Liver (tissue), 9 donors: ENCODE measurements around the gene NRG3. TPM values are rescaled to one million over a fixed set of nuclear protein-coding genes. Genes with fewer than 3 reads are reported as not detected.
"Not testable (repeated sequence)": the region's sequence is repeated elsewhere in the genome, so short reads cannot be mapped to it uniquely, and the experiment has no call there.

Experiments
- DNase-seq: peaks from one replicate; pipeline ENCODE4 v3.0.0-alpha.2; 2017; ENCODE audit warnings: low spot score
- H3K27ac ChIP-seq, 2 donors: one replicate each; pipeline ENCODE4 v1.7.0; 2013; ENCODE audit warnings: inconsistent platforms in 2 of 2, low read length in 2 of 2, control low read depth in 1 of 2, low read depth in 1 of 2, mild to moderate bottlenecking in 1 of 2
- H3K27me3 ChIP-seq, 4 donors: one replicate each; pipeline versions ENCODE4 v1.6.1 to v1.7.0; 2013; ENCODE audit warnings: low read length in 3 of 4, inconsistent platforms in 1 of 4, mild to moderate bottlenecking in 1 of 4, moderate library complexity in 1 of 4; ENCODE audit not compliant: control insufficient read depth in 4 of 4, insufficient read depth in 4 of 4
- H3K36me3 ChIP-seq, 4 donors: one replicate each; pipeline versions ENCODE4 v1.6.1 to v1.7.0; 2013; ENCODE audit warnings: low read length in 3 of 4, mild to moderate bottlenecking in 3 of 4, low read depth in 1 of 4, moderate library complexity in 1 of 4; ENCODE audit not compliant: control insufficient read depth in 4 of 4, insufficient read depth in 3 of 4
- H3K4me1 ChIP-seq, 4 donors: one replicate each; pipeline versions ENCODE4 v1.6.1 to v1.7.0; 2013; ENCODE audit warnings: low read length in 3 of 4, mild to moderate bottlenecking in 3 of 4, moderate library complexity in 1 of 4; ENCODE audit not compliant: control insufficient read depth in 4 of 4, insufficient read depth in 4 of 4
- H3K4me3 ChIP-seq, 3 donors: one replicate each; pipeline versions ENCODE4 v1.6.1 to v1.7.0; 2013; ENCODE audit warnings: low read length in 3 of 3, control low read depth in 1 of 3, low read depth in 1 of 3, mild to moderate bottlenecking in 1 of 3
- H3K9ac ChIP-seq, 2 donors: one replicate each; pipeline ENCODE4 v1.7.0; 2013; ENCODE audit warnings: low read length in 2 of 2, mild to moderate bottlenecking in 2 of 2, moderate library complexity in 2 of 2, control low read depth in 1 of 2, low read depth in 1 of 2
- H3K9me3 ChIP-seq, 4 donors: one replicate each; pipeline versions ENCODE4 v1.6.1 to v1.7.0; 2013; ENCODE audit warnings: low read length in 3 of 4; ENCODE audit not compliant: control insufficient read depth in 4 of 4
- ATF3 ChIP-seq: IDR thresholded peaks from 2 replicates; pipeline ENCODE4 v1.6.1; 2016; ENCODE audit warnings: antibody characterized with exemption
- CTCF ChIP-seq: fragments of 150-350 bp; IDR thresholded peaks from 2 replicates; pipeline ENCODE4 v1.5.1; 2017; ENCODE audit warnings: improper control_type of control experiment, low read depth, low read length; ENCODE audit not compliant: missing input control
- EGR1 ChIP-seq, 2 donors: IDR thresholded peaks; 2 replicates each; pipeline ENCODE4 v1.6.1; 2016 to 2018; ENCODE audit warnings: antibody characterized with exemption in 2 of 2, low read depth in 2 of 2
- FOXA1 ChIP-seq: IDR thresholded peaks from 2 replicates; pipeline ENCODE4 v1.6.1; 2016; ENCODE audit warnings: antibody characterized with exemption
- FOXA2 ChIP-seq: IDR thresholded peaks from 2 replicates; pipeline ENCODE4 v1.6.1; 2016; ENCODE audit warnings: antibody characterized with exemption
- GABPA ChIP-seq, 2 donors: IDR thresholded peaks in 1 of 2; conservative IDR thresholded peaks in 1 of 2; 2 replicates each; pipeline ENCODE4 v1.6.1; 2016; ENCODE audit warnings: antibody characterized with exemption in 2 of 2, mild to moderate bottlenecking in 1 of 2, moderate library complexity in 1 of 2
- HNF4A ChIP-seq, 2 donors: conservative IDR thresholded peaks; 2 replicates each; pipeline ENCODE4 v1.6.1; 2016; ENCODE audit warnings: antibody characterized with exemption in 2 of 2, mild to moderate bottlenecking in 2 of 2
- HNF4G ChIP-seq: IDR thresholded peaks from 2 replicates; pipeline ENCODE4 v1.6.1; 2016; ENCODE audit warnings: antibody characterized with exemption
- JUND ChIP-seq, 2 donors: IDR thresholded peaks; 2 replicates each; pipeline ENCODE4 v1.6.1; 2016; ENCODE audit warnings: antibody characterized with exemption in 2 of 2
- NR2F2 ChIP-seq: IDR thresholded peaks from 2 replicates; pipeline ENCODE4 v1.6.1; 2016; ENCODE audit warnings: antibody characterized with exemption
- REST ChIP-seq: IDR thresholded peaks from 2 replicates; pipeline ENCODE4 v1.6.1; 2016; ENCODE audit warnings: antibody characterized with exemption, mild to moderate bottlenecking
- RXRA ChIP-seq, 2 donors: IDR thresholded peaks; 2 replicates each; pipeline ENCODE4 v1.6.1; 2017 to 2018; ENCODE audit warnings: antibody characterized with exemption in 2 of 2, mild to moderate bottlenecking in 1 of 2
- TAF1 ChIP-seq: conservative IDR thresholded peaks from 2 replicates; pipeline ENCODE4 v1.6.1; 2016; ENCODE audit warnings: antibody characterized with exemption, mild to moderate bottlenecking
- YY1 ChIP-seq: IDR thresholded peaks from 2 replicates; pipeline ENCODE4 v1.6.1; 2016; ENCODE audit warnings: antibody characterized with exemption, mild to moderate bottlenecking
- WGBS: extraction: QIAGEN DNeasy Blood & Tissue Kit; methylation state at CpG from one replicate; pipeline ENCODE4 v1.1.7; 2013; 5-methylcytosine and 5-hydroxymethylcytosine counted together
- polyA plus RNA-seq, 2 donors: library from polyadenylated mRNA; stranded (reverse) in 1 of 2; unstranded in 1 of 2; fragments of 200-250 nt in 1 of 2; fragments of >200 nt in 1 of 2; fragmentation: Nextera tagmentation in 1 of 2; extraction: Ambion mirVana in 1 of 2; gene quantifications; one replicate each; pipeline versions ENCODE4 v1.2.1 to v1.2.3, GENCODE V29; 2013 to 2015
- total RNA-seq, 2 donors: library from RNA; depleted of rRNA; stranded (reverse); fragments of >200 nt; gene quantifications; one replicate each; pipeline ENCODE4 v1.2.3, GENCODE V29; 2014
- TF ChIP-seq, protein P1 (sequence below): IDR thresholded peaks from 2 replicates; pipeline ENCODE4 v1.6.1; 2016; ENCODE audit warnings: antibody characterized with exemption
- donor health status: healthy.
- donor health status: healthy.
- donor health status: healthy.
- donor health status: healthy.
- donor health status: healthy.

NRG3 gene
- total and polyA plus RNA-seq, 4 donors, result 0.24 to 3.7 (median 0.38) TPM

GRCh38 chr10:82953909-82954308 lies 1078.9 kb downstream of the NRG3 start:
- 88% methylated on average over 4 of the region's 4 CpGs for WGBS
- Histone ChIP-seq H3K9me3 (no peaks in the 10 kb centered on the region), H3K27ac (no peak overlapping the region), H3K27me3 (no peaks in the 10 kb centered on the region), H3K9ac (no peak overlapping the region), H3K4me3 (no peak overlapping the region), H3K36me3 (no peaks in the 10 kb centered on the region), H3K4me1 (no peaks in the 10 kb centered on the region)
- TF ChIP-seq EGR1 (IDR thresholded peaks at IDR 0.05; ENCODE audit: low read depth in 2 of 2) (no peak), RXRA (IDR thresholded peaks at IDR 0.05) (no peak), GABPA (IDR thresholded peaks at IDR 0.05 in 1 of 2, conservative IDR thresholded peaks at IDR 0.05 in 1 of 2) (no peak), REST (no peak), FOXA1 (no peak), CTCF (no peak), JUND (IDR thresholded peaks at IDR 0.05) (no peak), ATF3 (no peak), FOXA2 (no peak), TAF1 (no peak), NR2F2 (no peak), HNF4G (no peak), YY1 (no peak), HNF4A (conservative IDR thresholded peaks at IDR 0.05) (no peak)
- TF ChIP-seq, protein P1, sequence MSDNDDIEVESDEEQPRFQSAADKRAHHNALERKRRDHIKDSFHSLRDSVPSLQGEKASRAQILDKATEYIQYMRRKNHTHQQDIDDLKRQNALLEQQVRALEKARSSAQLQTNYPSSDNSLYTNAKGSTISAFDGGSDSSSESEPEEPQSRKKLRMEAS, result no peak
- no peak for DNase-seq

DNA sequence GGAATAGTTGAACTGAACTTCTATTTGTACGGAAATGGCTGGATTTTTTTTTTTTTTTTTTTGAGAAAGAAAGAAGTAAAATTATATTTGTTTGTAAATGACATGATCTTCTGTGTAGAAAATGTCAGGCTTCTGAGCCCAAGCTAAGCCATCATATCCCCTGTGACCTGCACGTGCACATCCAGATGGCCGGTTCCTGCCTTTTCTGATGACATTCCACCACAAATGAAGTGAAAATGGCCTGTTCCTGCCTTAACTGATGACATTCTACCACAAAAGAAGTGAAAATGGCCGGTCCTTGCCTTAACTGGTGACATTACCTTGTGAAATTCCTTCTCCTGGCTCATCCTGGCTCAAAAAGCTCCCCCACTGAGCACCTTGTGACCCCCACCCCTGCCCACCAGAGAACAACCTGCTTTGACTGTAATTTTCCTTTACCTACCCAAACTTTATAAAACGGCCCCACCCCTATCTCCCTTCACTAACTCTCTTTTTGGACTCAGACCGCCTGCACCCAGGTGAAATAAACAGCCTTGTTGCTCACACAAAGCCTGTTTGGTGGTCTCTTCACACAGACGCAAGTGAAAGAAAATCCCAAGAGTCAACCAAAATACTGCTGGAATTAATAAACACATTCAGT lies 1085.5 kb downstream of the NRG3 start:
- 82% methylated on average over 7 of the region's 7 CpGs for WGBS
- DNase-seq, H3K9me3 ChIP-seq, H3K27me3 ChIP-seq, H3K36me3 ChIP-seq, H3K9ac ChIP-seq, H3K27ac ChIP-seq, H3K4me1 ChIP-seq, H3K4me3 ChIP-seq: not testable (repeated sequence)
